HEK293 (cell line): ENCODE data around the gene C2CD2.

Experiments
- CTCF ChIP-seq: fragments of 450-650 bp; formaldehyde crosslinking; IDR thresholded peaks from 2 replicates; pipeline ENCODE4 v1.5.1; 2016; ENCODE audit warnings: missing biosample characterization, missing genetic modification characterization
- SCRT1 ChIP-seq: fragments of 450-650 bp; formaldehyde crosslinking; IDR thresholded peaks from 2 replicates; pipeline ENCODE4 v1.5.1; 2016; ENCODE audit warnings: missing biosample characterization, missing genetic modification characterization, borderline replicate concordance
- YY1 ChIP-seq: fragments of 450-650 bp; formaldehyde crosslinking; IDR thresholded peaks from 2 replicates; pipeline ENCODE4 v1.5.1; 2018; ENCODE audit warnings: missing biosample characterization, missing genetic modification characterization
- ZBTB1 ChIP-seq: fragments of 450-650 bp; formaldehyde crosslinking; IDR thresholded peaks from 2 replicates; pipeline ENCODE4 v1.5.1; 2016; ENCODE audit warnings: missing biosample characterization, missing genetic modification characterization
- ZEB2 ChIP-seq: fragments of 450-650 bp; formaldehyde crosslinking; IDR thresholded peaks from 2 replicates; pipeline ENCODE4 v1.5.1; 2016; ENCODE audit warnings: missing biosample characterization, missing genetic modification characterization
- ZNF138 ChIP-seq: fragments of 450-650 bp; formaldehyde crosslinking; IDR thresholded peaks from 2 replicates; pipeline ENCODE4 v1.5.1; 2016; ENCODE audit warnings: missing biosample characterization, missing genetic modification characterization, borderline replicate concordance
- ZNF350 ChIP-seq: fragments of 450-650 bp; formaldehyde crosslinking; IDR thresholded peaks from 2 replicates; pipeline ENCODE4 v1.5.0; 2017; ENCODE audit warnings: missing biosample characterization, mild to moderate bottlenecking, missing genetic modification characterization
- ZNF473 ChIP-seq: fragments of 450-650 bp; formaldehyde crosslinking; IDR thresholded peaks from 2 replicates; pipeline ENCODE4 v1.5.1; 2017; ENCODE audit warnings: missing biosample characterization, missing genetic modification characterization
- ZNF530 ChIP-seq: fragments of 450-650 bp; formaldehyde crosslinking; IDR thresholded peaks from 2 replicates; pipeline ENCODE4 v1.5.1; 2016; ENCODE audit warnings: low read depth, missing biosample characterization, missing genetic modification characterization
- ZNF777 ChIP-seq: fragments of 450-650 bp; formaldehyde crosslinking; IDR thresholded peaks from 2 replicates; pipeline ENCODE4 v1.5.1; 2017; ENCODE audit warnings: missing biosample characterization, missing genetic modification characterization, borderline replicate concordance
- ZNF837 ChIP-seq: fragments of 450-650 bp; formaldehyde crosslinking; IDR thresholded peaks from 2 replicates; pipeline ENCODE4 v1.5.1; 2016; ENCODE audit warnings: missing biosample characterization, missing genetic modification characterization

DNA sequence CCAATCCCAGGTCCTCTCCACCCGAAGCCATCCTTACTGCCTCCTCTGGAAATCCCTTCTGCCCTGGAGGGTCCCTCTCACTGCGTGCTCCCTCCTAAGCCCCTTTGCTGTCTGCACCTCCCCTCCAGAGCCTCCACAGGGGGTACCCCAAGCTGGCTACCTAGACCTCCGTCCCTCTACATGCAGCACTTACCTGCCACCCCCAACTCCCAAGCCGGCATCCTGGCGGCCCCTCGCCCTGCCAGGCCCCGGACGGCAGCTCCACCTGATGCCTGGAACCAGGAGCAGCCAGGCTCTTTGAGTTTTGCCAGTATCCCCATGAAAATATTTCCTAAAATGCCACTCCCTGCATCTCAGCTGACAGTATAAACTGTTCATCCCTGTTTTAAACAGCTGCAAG, 78.7 kb downstream of the C2CD2 start:
- no peak for TF ChIP-seq CTCF (tag by site-specific recombination)
- TF ChIP-seq ZNF138 (tag by site-specific recombination) = no peak
- no peak for TF ChIP-seq ZNF777
- no peak for TF ChIP-seq SCRT1 (tag by site-specific recombination)
- TF ChIP-seq ZNF473 (tag by site-specific recombination) = no peak
- TF ChIP-seq ZNF350 (tag by site-specific recombination) = no peak
- TF ChIP-seq ZNF530 (tag by site-specific recombination) = no peak
- TF ChIP-seq ZBTB1 (tag by site-specific recombination) = no peak
- no peak for TF ChIP-seq ZEB2 (tag by site-specific recombination)
- TF ChIP-seq ZNF837 (tag by site-specific recombination) = no peak
- TF ChIP-seq YY1 (tag by site-specific recombination) = no peak
